GM21381 (cell line): ENCODE measurements around the gene ZDHHC14.

Experiments
- ATAC-seq: cut with Tn5 transposase; IDR thresholded peaks from one replicate; pipeline ENCODE4 v1.9.1; 2021; ENCODE audit warnings: mild to moderate bottlenecking, moderate library complexity; ENCODE audit not compliant: unreplicated experiment

The ZDHHC14 gene

DNA sequence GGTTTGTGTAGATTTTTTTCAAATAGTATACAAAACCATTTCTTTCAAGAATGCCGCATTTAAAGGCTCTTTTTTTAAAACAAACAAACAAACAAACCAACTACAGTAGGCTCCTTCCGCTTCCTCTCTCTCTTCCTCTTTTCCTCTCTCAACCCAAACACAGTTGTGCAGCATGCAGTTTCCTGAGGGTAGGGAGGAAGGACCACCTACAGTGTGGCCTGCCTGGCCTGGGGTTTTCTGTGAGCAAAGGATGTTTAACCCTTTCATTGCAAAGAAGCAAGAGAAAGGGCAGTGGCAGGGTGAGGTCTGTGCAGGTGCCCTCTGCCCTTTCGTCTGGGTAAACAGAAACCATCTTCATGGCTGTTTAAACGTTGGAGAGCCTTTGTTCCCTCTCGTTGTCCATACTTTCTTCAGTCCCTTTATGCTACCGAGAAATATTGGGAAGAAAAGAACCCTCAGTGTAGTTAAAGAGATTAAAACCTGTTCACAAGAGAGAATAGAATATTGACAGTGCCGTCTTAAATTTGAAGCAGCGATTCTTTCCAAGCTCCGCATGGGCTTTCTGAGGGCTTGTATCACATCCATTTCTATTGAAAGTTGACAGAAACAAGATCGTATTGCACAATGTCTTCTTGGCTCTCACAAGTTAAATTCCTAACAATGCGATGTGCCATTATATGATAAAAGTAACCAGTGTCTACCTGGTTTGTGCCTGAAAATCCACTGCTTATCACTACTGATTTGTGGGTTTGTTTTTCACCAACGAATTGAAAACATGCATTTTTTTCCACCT, 226.5 kb downstream of the ZDHHC14 start:
- peak; percentile 66 for ATAC-seq

DNA sequence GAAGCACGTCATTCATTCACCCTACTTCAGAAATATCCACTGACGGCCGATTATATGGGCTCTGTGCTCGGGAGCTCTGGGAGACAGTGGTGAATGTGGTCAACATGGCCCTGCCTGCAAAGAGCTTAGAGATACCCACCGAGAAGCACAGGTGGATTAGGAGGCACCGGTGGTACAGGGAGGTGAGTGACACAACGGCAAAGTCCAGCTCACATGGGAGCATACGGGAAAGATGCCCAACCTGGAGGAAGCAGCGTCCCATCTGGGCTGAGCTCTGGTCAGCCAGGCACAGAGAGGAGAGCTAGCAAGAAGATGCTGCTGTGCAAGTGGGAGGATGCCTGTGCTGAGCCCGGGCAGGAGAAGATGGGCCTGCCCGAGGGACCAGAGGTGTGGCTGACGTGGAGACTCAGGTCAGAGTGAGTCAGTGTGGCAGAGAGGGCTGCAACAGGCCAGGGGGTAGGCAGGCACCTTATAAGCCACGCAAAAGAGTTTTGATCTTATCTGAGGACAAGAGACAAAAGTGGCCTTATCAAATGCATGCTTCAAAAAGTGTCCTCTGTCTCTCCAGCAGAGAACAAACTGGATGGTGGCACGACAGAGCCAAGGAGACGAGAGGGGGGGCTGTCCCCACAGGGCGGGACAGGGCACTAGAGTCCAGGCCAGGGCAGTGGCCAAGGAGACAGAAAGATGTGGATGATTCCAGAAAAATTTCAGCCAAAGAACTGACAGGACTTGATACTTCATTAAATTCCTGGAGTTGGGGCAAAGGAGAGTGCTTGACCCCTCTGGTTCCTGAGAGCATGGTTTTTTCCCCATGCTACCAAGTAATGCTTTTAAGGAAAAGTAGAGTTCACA, 227.5 kb downstream of the ZDHHC14 start:
- no peak for ATAC-seq

DNA sequence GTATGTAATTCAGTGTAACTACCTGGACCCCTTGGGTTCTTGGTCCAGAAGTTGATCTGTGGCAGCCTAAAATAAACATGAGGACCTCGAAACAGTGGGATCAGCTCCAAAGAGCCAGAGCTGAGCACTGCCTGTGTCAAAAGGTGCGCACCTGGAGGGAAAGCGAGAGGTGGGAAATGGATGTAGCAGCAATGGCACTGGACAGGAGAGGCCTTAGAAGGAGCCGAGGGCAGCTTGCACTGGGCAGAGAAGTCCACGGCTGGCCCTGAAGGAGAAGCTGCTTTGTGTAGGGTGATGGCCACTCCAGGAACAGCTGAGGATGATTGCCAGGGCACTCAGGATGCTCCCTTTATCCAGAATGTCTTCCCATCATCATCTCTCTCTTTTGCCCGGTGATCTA, 228.1 kb downstream of the ZDHHC14 start:
- ATAC-seq = no peak

DNA sequence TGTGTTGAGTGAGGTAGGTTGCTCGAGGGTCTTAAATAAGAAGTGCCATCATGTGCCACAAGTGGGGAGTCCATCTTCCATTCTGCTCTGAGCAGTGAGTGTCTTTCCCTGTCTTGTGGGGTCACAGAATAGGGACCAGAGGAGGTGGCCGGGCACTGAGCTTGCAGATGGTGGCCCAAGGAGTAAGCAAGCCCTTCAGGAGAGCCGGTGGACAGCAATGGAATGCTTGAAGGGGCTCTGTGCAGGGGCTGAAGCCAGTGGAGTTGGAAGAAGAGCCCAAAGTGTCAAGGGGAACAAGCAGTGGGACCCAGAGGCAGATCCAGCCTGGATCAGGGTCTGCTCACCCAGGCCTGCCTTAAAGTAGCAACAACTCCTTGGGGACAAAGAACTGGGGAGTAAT, 228.6 kb downstream of the ZDHHC14 start:
- no peak for ATAC-seq

DNA sequence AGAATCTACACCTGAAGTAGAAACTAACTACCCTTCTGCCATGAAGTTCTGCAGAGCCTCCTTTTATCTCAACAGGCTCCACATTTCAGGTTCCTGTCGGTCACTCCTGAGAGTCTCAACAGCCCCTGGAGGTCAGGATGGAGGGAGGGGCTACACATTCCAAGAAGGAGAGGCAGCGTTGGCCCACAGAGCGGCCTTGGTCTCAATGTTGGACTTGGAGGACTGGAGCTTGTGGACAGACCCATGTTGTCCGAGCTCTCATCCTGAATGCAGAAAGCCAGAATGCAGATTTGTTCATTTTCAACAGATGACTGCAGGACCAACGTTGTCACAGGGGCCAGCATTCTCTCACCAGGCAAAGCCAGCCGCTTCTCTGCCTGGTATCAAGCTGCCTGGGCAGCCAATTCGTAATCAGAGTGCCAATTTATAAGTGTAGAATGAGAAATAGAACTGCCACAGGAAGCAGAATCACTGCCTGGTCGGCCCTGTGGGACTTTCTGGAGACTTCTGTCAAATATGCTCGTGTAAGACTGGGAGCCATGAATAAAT, 229.5 kb downstream of the ZDHHC14 start:
- no peak for ATAC-seq

DNA sequence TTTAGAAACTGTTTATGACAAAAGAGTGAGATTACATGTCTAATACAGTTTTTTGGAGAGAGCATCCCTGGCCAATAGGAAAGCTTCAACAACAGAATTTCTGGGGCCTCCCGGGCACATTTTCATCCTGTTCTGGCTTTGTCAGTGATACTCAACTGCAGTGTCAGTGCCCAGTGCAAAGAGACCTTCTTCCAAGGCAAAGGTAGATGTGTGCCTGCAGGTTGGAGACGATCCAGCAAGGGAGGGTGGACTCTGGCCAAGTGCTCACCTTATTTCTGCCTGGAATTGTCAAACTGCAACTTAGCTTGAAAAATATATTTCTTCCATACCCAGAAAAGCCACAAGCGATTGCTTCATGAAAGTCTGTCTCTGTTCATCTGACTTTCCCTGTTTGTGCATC, 230.4 kb downstream of the ZDHHC14 start:
- ATAC-seq = no peak

DNA sequence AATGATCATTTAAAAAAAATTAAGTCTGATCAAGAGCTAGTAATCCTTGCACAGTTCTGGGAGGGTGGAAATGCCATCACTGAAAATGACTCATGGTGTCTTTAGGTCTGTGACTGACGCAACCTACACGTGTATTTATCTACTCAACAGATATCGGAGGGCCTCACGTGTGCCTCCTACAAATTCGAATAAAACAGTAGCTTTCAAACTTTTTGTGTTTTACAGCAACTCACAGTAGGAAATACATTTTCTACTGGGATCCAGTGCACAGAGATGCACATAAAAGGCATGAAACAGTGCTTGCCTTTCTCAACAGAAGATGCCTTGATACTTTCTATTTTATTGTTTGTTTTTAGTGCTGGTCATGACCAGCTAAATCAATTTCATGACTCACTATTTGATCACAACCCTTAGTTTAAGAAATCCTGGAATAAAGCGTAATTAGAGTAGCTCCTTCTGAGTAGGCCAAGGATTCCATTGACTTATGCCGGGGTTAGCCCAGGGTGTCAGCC, 232.1 kb downstream of the ZDHHC14 start:
- ATAC-seq = no peak

DNA sequence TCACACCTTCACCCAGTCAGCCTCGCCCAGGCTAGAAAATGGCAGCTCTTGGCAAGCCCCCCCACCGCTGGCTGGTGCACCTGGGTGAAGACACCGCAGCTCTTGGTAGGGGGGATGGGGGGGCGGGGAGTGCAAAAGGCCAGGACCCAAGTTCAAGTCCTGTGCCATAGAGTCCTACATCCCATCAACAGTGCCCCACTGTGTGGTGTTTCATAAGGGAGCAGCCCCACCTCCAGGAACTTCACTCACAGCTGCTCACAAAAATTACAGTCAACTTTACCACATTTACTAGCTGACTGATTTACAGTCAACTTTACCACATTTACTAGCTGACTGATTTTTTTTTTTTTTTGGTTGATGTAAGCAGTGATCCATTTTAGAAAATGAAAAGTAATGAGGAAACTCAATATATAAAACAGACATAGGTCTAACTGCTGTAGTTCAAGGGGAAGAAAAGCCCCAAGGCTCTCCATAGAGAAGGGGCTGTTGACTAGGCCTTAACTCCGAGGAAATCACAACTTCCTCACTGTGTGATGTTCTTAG, 233.1 kb downstream of the ZDHHC14 start:
- peak; percentile 70 for ATAC-seq

DNA sequence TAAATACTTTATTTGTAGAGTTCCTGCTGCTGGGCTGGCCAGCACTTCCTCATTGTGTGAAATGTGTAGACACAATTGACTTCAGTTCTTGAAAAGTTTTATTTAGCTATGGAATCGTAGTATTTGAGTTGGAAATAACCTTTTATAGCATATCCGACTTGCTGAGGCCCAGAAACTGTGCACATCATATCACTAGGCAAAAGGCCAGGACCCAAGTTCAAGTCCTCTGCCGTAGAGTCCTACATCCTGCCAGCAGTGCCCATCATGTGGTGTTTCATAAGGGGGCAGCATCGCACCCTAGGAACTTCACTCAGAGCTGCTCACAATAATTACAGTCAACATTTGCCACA, 234.4 kb downstream of the ZDHHC14 start:
- ATAC-seq = no peak

DNA sequence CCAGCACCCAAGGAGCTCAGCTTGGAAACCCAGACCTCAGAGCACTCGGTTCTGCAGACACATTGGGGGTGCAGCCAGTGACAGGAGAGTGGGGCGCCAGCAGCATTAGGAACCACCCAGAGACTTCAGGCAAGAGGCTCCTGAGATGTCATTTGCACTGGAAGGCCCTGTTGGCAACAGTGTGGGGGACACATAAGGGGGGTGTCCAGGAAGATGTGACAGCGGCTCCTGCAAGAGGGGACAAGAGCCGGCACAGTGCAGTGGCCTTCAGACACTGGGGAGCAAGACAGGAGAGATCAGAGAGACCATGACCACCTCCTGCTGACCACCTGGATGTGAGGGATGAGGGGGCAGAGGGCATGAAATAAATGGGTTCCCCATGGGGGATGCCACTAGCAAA, 235.0 kb downstream of the ZDHHC14 start:
- ATAC-seq = no peak

DNA sequence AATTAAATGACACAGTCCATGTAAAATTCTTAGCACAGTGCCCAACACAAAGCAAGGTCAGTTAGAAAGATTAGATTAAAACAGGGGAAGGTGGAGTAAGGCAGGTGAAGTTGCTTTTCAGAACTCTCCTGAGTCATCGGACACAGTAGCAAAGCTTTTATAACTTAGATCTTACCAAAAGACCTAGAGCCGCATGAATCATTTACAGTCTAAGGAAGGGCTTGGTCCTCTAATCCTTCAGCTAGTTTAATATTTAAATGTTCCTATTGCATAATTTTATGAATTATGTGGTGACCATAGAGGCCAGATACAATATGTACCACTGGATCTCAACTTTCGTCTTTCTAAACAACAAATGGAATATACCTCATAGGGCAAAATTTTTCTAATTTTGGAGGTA, 240.0 kb downstream of the ZDHHC14 start:
- no peak for ATAC-seq

DNA sequence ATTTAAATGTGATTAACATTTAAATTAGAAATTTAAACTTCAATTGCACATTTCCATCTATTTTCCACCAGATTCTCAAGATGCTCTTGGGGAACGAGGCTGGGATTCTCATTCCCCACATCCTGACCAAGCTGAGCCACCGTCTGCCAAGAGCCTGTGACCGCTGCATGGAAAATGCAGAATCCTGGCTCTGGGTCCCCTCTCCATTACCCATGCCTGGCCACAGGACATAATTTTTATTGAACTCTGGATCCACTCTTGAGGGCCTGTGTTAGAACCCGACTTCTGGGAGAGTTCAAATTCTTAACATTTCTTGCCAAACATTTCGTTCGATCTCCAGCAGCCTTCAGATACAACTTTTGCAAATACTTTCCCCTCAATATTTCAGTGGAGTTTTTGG, 240.4 kb downstream of the ZDHHC14 start:
- ATAC-seq = no peak

DNA sequence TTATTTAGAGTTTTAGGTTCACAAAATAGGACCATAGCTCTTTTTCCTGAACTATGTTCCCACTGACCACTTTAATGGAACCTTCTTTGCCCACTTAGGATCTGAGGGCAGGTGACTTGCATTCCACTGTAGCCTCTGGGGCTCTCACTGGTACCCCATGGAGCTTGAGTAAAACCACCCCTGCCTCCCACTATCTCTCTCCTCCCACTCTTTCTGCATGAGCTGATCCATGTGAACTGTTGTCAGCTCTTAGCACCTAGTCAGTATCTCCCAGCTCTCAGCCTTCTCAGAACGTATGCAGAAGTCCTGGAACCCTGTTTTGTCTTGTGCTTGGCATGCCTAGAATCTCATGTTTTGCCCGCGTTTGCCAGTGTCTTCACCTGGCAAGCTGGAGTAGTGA, 241.4 kb downstream of the ZDHHC14 start:
- no peak for ATAC-seq

DNA sequence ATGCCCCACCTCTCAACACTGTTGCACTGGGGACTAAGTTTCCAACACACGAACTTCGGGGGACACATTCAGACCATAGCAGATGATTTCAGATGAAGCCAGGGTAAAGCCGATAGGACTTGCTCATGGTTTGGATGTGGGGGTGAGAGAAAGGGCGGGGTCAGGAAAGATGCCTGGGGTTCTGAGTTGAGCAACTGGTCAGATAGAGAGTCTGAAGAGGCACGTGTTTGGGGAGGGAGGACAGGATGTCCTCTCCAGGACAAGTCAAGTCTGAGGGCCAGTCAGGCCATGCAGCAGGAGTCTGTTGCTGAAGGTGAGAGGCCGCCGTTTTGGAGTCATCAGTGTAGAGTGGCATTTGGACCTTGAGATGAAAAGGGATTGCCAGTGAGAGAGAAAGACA, 244.1 kb downstream of the ZDHHC14 start:
- no peak for ATAC-seq

DNA sequence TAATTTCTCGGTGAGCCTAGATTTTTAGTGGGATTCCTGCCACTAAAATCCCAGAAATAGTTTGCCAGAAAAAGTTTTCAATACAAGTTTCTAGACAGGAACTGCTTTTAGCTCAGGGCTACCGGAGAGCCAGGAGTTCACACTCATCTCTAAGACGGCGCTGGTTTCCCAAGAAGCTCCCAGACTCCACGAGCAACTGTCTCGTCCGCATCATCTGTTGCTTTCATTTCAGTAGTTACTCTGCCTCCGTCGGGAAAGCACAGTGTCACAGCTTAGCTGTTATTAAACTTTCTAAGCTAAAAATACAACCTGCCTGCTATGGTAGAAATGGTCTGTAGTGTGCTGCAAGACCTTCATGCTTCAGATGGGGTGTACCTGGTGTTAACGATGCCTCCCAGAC, 244.8 kb downstream of the ZDHHC14 start:
- no peak for ATAC-seq

DNA sequence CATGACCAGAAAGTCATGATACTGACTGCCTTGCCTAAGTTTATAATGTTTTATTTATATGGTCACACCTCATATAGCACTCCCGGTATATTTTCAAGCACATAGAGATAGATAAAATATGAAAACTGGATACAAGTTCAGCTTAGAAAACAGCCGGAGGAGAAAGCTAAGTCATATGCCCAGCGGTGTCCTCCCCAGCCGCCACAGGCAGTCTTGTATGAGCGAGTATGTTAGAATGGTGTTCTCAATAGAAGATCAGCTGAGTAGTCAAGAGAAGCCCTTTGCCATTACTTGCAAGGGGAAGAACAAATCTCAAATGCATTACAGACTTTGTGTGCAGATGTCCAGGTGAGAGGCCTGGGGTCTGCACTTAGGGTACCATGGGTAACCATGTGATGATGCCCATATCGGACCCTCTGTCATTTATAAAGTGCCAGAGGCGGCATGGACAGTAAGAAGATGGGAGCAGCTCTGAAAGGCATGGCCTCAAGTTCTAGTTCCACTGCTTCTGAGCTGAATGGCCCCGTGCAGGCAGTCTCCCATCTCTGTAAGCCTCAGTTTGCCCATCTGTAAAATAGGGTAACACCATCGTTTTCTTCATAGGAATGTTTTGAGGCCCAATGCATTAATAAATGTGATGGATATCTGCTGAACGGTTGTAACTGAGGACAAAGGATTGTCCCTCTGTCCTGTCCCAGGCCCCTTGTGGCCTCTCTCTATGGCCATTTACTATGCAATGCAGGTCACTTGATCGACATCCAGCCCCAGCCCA, 246.4 kb downstream of the ZDHHC14 start:
- no peak for ATAC-seq

DNA sequence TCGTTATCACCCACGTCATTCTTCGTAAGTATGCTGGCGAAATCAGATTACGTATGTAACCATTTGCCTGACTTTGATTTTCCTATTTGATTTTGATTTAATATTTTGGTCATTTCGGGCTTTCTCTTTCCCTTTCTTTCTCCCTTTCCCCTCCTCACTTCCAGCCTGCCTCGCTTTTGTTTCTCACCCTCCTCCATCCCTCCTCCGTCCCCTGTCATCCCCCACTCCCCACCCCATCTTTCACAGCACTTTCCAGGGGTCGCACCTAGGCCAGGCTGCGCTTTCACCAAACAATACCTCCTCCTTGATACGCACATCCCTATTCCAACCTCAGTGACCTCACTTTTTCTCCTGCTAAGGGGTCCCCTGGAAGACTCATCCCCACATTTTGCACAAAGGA, 247.5 kb downstream of the ZDHHC14 start:
- no peak for ATAC-seq

DNA sequence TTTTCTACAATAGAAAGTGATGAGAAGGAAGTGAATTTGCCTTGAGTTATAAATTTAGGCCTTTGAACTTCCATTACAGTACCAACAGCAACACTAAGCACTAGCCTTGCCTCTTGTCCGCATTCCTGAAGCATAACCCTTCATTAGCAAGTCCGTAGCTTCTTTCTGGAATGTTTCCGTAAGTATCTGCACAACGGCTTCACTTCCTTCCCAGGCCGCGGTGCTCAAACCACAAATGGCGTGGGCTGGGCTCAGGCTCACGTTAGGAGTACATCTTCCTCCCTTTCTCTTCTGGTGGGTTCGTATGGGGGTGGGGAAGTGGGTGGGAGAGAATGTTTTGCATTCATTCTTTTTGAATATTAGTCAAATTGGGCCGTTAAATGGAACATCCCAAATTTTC, 248.2 kb downstream of the ZDHHC14 start:
- no peak for ATAC-seq

DNA sequence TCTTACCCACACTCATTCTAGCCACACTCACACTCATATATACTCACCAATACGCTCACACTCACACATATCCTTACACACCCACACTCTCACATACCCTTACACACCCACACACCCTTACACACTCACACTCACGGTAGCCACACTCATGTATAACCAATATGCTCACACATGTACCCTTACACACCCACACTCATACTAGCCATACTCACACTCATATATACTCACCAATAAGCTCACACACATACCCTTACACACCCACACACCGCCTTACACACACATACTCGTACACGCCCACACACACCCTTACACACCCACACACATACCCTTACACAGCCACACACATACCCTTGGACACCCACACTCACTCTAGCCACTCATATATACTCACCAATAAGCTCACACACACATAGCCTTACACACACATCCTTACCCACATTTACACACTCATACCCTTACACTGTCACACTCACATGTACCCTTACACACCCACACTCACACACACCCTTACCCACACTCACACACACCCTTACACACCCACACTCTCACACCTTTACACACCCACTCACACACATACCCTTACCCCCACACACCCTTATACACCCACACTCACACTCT, 249.6 kb downstream of the ZDHHC14 start:
- ATAC-seq = no peak

DNA sequence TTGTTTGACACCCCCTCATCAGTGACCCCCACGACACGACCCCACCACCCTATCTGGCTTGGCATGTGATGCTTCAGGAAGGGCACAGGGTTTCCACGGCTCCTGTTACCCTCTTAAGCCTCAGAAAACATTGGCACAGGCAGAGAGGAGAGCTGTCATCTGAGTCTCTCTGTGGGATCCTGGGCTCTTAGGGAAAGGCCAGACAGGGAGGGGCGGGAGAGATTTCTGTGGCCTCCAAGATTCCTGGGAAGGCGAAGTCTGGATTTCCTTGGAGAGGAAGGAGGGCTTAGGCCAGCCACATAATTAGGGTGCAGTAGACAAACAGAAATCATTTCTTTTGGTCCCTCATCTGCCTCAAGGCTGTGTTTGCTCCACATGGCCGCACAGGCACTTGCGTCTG, 250.4 kb downstream of the ZDHHC14 start:
- ATAC-seq = no peak
